GM19397 (cell line): ENCODE measurements around the gene ZNF165.
"Not testable (repeated sequence)": the region's sequence is repeated elsewhere in the genome, so short reads cannot be mapped to it uniquely, and the experiment has no call there.

Source experiments
- ATAC-seq: cut with Tn5 transposase; IDR thresholded peaks from one replicate; pipeline ENCODE4 v1.9.1; 2021; ENCODE audit warnings: mild to moderate bottlenecking, moderate library complexity; ENCODE audit not compliant: unreplicated experiment

Gene ZNF165

DNA sequence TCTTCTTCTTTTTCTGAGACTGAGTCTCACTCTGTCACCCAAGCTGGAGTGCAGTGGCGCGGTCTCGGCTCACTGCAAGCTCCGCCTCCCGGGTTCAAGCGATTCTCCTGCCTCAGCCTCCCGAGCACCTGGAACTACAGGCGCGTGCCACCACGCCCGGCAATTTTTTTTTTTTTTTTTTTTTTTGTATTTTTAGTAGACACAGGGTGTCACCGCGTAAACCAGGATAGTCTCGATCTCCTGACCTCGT, at the start of gene ZNF165:
TSS of gene ZNF165 (plus strand) at position 188 of the 250 bp plus-strand sequence. CDS start 4,913 bp downstream, outside the sequence.
- ATAC-seq, result not testable (repeated sequence)

DNA sequence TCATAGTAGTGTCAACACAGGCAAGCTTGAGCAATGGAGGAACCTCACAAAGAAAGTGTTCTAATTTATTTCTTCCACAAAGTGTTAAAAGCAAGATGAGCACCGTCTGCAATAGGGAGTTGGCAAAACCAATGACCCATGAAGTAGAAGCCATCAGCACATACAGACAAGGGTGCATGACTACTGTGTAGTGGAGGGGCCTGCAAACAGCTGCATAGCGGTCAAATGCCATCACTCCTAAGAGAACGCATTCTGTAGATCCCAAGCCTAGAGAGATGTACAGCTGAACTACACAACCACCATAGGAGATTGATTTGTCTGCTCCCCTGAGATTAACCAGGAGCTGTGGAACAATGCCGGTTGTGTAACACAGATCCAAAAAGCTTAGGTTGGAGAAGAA, 26.8 kb upstream of the ZNF165 start:
- no peak for ATAC-seq

DNA sequence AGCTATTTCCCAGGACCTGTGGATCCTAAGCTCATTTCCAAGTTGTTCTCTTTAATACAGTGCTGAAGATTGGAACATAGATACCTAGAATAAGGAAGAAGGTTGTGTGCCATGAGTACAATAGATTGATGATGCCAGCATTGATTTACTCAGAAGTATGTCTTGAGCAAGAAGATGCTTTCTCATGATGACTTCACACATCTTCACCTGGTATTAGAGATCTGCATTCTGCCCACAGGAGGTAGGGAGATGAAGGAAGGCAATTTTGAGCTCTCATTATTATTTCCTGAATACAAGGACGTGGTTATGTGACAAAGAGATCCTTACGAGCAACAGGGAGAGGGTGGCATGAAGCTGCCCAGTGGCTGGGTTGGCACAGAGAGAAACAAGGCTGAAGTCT, 20.0 kb upstream of the ZNF165 start:
- ATAC-seq, result no peak

DNA sequence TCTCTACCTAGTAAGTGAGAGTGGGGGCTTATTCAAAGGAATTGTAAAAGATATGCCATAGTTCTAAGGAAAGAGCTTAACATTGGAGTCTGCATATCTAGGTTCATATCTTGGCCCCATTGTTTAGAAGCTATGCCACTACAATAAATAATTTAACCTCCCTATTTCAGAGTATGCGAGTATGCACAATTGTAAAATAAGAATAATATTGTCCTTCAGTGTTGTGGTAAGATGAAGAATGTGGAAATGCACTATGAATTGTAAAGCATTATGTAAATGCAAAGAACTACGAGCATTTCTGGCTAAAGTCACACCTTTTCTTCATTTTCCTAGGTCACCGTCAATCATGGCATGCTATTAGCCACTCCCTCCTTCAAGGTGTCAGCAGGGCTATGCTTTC, 16.1 kb upstream of the ZNF165 start:
- no peak for ATAC-seq

DNA sequence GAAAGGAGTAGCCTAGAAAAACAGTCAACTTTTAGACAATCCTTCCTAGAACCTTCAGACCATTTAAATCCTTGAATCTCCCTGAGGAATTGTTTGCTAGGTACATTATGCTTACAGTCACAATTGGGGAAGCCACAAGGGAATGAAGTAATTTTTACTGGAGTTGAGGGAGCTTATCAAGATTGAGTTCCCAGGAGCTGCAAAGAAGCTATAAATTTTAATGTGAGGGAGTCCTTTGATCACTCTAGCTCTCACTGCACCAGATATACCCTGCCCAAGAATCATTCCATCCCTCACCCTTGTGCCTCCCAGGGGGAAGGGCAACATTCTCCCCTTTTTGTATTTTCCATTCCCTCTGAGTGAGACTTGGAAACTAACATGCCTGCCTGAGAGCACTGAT, 12.3 kb upstream of the ZNF165 start:
- no peak for ATAC-seq

DNA sequence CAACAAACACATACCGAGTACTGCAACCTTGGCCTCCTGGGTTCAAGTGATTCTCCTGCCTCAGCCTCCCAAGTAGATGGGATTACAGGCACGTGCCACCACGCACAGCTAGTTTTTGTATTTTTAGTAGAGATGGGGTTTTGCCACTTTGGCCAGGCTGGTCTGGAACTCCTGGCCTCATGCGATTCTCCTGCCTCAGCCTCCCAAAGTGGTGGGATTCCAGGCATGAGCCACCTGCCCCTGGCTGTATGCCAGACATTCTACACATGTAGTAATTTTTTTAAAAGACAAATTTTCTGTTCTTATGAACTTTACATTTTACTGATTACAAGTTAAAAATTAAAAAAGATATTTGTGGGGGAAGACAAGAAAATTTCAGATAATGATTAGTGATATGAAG, 9.4 kb upstream of the ZNF165 start:
- not testable (repeated sequence) for ATAC-seq

DNA sequence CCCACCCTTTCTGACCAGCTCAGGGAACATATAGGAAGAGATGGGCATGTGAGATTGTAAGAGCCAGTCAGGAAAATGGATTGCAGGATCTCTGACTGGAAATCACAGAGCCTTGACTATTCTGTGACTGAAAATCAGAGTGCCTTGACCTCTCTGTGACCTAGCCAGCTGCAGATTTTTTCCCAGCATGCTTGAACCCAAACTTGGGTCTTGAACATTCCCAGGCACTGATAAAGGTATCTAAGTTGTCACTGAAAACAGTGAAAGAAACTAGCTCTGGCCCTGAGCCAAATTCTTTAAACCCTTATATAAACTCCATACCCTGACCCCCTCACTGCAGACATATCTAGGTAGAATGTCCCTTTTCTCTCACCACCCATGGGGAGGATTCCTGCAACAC, 2.3 kb upstream of the ZNF165 start:
- no peak for ATAC-seq

DNA sequence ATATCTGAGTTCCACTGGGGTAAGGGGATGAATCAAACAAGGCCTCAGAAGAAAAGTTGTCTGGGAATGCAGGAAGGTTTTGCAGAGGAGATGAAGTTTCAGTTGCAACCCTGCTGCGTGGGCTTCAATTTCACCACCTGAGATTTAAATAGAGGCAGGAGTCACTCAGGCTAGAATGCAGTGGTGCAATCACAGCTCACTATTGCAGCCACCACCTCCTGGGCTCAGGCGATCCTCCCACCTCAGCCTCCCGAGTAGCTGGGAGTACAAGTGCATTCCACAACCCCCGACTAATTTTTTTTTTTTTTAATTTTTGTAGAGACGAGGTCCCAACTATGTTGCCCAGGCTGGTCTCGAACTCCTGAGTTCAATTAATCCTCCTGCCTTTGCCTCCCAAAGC, 1.5 kb upstream of the ZNF165 start:
- ATAC-seq, result no peak

DNA sequence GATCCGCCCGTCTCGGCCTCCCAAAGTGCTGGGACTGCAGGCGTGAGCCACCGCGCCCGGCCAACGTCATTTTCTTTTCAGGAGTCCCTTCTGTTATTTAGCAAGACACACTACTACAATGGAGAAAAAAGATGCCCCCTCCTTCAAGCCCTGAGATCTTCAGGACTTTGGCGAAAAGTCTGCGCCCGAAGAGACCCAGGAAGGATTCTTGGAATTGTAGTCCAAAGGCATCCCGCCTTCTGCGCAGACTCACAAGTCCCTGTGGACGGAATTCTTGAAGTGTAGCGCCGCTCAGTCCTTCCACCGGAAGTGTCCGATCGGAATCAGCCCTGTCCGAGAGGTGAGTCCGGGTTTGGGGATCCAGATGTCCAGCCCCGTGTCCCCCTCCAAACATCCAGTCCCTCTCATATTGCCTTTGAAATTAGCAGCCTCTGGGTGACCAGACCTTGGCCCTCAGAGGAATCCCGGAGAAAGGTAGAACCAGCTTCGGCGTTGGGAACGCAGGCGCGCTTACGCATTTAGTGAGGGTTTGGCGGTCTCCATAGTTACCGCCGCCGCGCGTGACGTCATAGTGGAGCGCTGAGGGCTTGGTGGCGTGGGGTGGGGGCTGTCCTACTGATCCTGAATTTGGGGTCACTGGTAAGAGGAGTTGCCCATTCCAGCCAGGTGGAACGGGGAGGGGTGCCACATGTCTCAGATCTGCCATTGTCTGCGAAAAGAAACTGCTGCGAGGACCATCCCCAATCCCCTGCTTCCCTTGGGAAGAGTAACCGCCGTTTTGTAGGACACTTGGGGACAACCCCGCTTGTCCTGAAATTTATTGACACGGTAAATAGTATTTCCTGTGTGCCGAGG, 490 bp downstream of the ZNF165 start:
- ATAC-seq, result peak; percentile 70

DNA sequence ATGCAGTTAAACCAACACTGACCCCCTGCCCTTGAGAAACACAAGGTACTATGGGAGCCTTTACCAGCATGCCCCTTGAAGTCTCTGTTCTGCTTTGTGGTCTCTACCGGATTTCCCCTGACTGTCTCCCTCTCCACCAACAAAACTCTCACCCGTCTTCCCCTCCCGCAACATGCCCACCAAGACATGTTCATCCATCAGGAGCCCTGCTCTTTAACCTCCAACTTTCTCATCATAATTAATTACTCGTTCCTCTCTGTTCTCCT, 1.1 kb downstream of the ZNF165 start:
- ATAC-seq, result peak; percentile 53

DNA sequence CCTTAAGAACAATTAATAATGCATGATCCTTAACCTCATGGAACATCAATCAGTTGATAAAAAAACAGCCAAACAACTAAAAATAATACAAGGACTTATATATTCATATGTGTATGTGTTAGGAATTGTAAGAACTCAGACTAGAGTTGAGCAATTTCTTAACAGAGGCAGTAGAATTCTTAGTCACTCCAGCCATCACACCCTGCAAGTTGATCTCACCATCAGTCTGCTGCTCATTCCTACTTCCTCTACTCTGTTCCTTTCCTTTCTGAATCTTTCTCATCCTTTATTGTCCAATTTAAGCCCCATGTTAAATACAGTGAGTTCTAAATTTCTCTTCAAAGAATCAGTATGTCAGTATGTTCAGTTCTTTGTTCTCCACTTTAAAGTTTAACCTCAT, 2.6 kb downstream of the ZNF165 start:
- ATAC-seq, result no peak

DNA sequence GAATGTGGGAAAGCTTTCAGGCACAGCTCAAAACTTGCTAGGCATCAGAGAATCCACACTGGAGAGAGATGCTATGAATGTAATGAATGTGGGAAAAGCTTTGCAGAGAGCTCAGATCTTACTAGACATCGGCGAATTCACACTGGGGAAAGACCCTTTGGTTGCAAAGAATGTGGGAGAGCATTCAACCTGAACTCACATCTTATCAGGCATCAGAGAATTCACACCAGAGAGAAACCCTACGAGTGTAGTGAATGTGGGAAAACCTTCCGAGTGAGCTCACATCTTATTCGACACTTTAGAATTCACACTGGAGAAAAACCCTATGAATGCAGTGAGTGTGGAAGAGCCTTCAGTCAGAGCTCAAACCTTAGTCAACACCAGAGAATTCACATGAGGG, 8.7 kb downstream of the ZNF165 start:
- no peak for ATAC-seq

DNA sequence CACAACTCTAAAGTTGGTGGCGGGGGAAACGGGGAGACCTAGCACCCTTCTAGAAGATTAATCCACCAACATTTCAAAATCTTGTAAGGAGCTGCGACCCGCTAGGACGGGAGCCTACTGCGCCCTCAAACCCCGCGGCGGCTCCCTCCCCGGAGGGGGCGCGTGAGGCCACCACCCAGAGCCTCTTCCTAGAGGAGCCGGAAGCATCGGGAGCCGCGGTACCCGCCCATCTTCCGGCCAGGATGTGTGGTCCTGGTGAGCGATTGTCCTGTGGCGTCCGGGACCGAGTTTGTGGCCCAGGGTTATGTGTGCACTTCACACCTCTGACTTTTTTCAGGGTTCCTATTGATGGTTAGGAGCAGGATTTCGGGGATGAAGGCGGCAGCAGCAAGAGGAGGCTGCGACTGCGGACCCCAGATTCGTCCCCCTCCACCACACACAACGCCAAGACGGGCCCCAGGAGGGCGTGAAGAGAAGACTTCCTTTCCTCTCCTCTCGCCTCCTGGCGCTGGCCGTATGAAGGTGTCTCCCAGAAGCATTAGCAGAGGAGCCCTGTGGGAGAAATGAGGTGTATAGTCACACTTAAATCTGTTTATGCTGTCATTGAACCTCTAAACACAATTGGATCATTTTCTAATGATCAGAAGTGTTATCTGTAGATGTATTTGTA, 10.7 kb downstream of the ZNF165 start:
- no peak for ATAC-seq

DNA sequence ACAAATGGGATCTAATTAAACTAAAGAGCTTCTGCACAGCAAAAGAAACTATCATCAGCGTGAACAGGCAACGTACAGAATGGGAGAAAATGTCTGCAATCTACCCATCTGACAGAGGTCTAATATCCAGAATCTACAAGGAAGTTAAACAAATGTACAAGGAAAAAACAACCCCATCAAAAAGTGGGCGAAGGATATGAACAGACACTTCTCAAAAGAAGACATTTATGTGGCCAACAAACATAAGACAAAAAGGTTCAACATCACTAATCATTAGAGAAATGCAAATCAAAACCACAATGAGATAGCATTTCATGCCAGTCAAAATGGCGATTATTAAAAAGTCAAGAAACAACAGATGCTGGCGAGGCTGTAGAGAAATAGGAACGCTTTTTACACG, 21.9 kb downstream of the ZNF165 start:
- ATAC-seq, result not testable (repeated sequence)

DNA sequence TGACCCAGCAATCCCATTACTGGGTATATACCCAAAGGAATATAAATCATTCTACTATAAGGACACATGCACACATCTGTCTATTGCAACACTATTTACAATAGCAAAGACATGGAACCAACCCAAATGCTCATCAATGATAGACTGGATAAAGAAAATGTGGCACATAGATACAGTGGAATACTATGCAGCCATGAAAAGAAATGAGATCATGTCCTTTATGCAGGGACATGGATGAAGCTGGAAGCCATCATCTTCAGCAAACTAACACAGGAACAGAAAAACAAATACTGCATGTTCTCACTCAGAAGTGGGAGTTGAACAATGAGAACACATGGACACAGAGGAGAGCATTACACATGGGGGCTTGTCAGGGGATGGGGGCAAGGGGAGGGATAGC, 22.3 kb downstream of the ZNF165 start:
- ATAC-seq, result not testable (repeated sequence)

DNA sequence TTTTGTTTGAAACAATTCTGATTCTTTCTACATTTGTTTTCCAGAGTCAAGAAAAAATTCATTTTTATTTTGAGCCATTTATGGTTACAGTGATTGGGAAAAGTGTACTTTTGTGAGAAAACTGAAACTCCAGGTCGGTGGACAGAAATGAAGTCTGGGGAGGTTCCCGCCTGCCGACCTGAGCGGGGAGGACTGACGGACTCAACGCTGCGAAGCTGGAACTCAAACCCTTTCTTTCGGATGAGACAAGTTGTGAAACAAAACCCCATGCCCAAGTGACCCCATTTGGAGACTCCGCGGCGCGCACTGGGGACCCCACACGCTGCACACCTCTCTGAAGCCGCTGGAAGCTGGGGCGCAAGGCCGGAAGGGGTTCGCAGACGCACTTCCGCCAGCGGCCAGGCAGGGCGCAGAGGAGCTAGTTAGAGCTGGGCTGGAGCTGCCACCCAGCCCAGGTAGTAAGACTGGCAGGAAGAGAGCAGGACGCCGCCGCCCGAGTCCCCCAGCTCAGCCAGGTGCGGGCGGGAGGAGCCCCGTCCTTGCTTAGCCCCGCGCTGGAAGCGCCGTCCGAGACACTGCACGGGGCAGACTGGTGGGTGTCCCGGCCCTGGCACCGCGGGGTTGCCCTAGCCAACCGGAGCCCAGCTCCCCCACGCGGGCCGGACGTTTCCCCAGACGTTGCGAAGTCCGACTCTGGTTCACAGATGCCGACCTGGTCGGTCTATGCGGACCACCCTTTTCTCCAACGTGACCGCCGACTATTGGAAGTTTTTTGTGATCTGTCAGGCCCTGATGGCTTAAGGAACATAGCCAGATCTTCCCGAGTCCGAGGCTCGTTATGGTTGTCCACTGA, 24.2 kb downstream of the ZNF165 start:
- peak; percentile 97 for ATAC-seq

DNA sequence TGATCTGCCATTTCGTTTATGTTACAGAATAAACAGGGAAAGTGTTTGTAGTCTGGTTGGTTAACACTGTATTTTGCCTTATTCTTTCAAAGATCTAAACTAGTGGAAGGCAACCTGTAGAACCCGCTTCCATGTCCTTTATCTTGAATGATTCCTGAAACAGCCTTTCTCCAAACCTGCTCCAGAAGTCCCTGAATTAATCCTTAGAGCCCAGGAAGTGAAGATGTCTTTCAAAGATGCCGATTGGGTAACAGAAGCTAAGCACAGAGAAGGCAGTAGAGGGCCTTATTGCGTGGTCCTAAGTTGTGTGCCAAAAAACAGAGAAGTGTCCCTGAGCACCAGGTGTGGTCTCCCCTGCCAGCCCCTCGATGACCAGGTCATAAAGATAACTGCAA, 24.9 kb downstream of the ZNF165 start:
- ATAC-seq, result no peak

DNA sequence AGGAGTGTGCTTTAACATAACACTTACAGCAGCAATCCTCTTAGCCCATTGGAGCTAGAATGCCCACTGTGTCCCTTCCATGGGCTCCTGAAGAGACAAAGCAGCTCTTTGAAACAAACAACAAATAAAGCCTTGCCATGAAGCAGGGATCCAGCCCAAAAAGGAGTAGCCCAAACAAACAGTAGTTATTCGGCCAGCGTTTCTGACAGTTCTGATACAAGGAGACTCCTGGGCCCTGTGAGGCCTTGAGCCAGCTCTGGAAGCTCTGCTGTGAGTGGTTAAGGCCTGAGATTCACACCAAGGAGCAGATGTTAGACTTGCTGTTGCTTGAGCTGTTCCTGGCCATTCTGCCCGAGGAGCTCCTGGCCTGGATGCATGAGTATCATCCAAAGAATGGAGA, 27.1 kb downstream of the ZNF165 start:
- no peak for ATAC-seq

DNA sequence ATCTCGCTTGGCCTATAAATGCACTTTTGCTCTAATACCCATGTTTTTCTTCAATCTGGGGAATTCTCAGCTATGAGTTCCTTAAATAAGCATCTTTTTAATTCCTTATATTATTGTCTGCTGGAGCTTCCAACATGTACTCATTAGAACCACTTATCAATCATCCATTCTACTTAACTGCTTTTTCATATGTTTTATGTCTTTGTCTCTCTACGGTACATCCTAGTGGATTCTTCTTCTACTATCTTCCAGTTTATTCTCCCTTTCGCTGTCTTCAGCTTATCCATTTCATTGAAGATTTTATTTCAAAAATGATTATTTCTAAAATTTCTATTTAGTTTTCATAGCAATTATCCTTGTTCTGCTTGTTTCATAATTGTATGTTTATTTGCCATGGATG, 31.6 kb downstream of the ZNF165 start:
- no peak for ATAC-seq

DNA sequence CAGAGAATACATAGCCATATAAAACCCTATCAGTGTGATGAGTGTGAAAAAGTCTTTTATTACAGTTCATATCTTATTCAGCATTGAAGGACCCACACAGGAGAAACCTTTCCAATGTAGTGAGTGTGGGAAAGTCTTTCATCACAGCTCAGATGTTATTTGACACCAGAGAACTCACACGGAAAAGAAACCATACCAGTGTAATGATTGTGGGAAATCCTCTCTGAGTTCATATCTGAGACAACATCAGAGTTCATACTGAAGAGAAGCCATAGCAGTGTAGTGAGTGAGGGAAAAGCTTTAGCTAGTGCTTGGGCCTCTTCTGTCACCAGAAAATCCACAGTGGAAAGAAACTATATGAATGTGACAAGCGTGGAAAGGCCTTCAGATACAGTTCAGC, 35.4 kb downstream of the ZNF165 start:
- ATAC-seq, result no peak

DNA sequence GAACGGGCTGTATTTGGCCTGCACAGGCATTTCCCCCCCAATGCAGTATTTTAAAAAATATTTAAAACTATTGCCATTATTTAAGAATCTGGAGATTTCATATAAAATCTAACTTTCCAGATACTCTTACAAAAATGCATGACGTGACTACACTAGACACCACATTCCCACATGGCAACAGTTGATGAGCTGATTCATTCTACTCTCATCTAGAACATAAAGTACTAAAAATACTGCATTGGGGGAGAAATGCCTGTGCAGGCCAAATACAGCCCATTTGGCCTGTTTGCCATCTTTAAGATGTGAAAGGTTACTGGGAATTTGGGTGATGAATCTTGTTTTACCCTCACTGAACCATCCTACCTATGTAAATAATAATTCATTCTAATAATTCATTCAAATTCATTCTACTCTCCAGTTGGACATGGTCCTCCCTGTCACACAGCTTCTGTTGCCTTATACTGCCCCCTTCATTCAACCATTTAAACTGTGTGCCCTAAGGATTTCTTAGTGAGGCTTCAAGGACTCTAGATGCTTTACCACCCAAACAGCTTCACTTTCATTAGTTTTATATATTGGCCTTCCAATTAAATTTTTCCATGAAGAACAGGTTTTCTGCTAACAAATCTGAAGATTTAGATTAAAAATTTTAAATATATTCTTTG, 37.1 kb downstream of the ZNF165 start:
- ATAC-seq, result no peak

DNA sequence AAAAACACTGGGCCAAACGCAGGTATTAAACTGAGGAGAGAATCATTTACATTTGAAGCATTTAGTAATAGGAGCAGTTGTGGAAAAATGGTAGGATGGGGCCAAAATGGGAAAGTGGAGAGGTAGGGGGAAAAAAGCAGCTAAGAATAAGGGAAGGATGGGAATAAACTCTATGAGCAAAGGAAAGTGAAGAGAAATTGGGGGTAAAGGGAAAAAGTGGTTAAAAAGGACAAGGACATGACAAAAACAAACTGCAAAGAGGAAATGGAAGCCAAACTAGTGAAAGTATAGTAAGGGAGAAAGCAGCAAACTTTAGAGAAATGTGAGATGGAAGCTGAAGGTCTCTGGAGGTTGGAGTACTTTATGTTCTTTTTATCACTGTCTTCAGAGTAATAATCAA, 37.8 kb downstream of the ZNF165 start:
- ATAC-seq, result no peak
